C4-2B (cell line): ENCODE results near the gene LDLRAD3.

ENCODE experiments used
- ZFX ChIP-seq: fragments of 450-650 bp; IDR thresholded peaks from 2 replicates; pipeline ENCODE4 v1.6.1; 2017
- TF ChIP-seq, protein P1 (sequence below): fragments of 450-650 bp; conservative IDR thresholded peaks from 2 replicates; pipeline ENCODE4 v1.5.1; 2017; ENCODE audit warnings: mild to moderate bottlenecking

DNA sequence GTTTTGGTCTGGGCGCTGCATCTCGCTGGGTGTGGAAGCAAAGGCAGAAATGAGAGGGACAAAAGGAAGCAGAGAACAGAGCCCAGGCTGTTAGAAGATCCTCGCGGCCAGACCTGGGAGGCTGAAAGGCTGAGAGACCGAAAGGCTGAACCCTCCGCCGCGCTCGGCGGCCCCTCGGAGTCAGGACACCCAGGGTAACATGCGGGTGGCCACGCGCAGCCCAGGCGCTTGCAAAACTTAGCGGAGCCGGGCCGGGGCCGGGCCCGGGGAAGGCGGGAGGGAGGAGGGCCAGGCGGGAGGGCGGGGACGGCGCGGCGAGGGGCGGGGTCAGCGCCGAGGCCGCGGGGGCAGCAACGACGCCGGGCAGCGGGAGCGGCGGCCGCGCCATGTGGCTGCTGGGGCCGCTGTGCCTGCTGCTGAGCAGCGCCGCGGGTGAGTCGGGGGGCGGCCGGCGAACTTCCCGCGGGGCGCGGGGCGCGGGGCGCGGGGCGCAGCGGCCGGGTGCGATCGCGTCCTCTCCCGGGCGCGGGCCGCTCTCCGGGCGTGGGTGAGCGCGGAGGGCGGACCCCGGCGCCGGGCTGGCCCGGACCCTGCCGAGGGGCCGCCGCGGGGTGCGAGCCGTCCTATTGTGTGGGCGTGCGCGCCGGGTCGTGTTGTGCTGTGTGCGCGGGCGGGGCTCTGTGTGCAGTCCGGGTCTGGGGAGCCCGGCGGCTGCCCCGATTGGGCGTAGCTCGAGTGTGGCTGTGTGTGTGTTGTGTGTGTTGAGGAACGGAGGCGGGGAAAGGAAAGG is at the start of gene LDLRAD3:
- TF ChIP-seq, protein P1, sequence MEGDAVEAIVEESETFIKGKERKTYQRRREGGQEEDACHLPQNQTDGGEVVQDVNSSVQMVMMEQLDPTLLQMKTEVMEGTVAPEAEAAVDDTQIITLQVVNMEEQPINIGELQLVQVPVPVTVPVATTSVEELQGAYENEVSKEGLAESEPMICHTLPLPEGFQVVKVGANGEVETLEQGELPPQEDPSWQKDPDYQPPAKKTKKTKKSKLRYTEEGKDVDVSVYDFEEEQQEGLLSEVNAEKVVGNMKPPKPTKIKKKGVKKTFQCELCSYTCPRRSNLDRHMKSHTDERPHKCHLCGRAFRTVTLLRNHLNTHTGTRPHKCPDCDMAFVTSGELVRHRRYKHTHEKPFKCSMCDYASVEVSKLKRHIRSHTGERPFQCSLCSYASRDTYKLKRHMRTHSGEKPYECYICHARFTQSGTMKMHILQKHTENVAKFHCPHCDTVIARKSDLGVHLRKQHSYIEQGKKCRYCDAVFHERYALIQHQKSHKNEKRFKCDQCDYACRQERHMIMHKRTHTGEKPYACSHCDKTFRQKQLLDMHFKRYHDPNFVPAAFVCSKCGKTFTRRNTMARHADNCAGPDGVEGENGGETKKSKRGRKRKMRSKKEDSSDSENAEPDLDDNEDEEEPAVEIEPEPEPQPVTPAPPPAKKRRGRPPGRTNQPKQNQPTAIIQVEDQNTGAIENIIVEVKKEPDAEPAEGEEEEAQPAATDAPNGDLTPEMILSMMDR = no peak
- peak; percentile 42 for TF ChIP-seq ZFX
